ENCODE measurements around the gene FCHSD2.
"Not testable (repeated sequence)": the region's sequence is repeated elsewhere in the genome, so short reads cannot be mapped to it uniquely, and the experiment has no call there.

Gene FCHSD2

DNA sequence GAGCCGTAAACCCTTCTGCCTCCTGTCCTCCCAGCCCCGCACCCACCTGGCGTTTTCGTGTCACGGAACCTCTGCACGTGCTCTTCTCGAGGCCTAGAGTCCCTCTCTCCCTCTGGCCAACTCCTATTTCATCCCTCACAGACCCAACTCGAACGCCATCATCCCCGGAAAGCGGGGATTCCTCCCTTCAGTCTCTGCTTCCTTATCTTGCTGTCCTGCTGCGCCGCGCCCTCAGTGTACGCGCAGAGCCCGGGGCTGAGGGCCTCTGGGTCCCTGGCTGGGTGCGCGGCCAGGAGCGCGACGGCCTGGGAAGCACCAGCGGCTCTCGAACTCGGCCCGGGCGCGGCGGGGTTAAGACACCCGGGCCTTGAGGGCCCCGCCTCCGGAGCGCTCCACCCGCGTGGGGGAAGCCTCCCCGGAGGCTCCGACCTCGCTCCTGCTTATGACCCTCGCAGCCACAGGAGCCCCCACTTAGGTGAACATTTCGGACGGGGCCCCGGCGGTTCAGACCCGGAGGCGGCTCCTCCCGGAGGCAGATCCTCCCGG lies 328.3 kb downstream of the FCHSD2 start:
- no peak for DNase-seq

DNA sequence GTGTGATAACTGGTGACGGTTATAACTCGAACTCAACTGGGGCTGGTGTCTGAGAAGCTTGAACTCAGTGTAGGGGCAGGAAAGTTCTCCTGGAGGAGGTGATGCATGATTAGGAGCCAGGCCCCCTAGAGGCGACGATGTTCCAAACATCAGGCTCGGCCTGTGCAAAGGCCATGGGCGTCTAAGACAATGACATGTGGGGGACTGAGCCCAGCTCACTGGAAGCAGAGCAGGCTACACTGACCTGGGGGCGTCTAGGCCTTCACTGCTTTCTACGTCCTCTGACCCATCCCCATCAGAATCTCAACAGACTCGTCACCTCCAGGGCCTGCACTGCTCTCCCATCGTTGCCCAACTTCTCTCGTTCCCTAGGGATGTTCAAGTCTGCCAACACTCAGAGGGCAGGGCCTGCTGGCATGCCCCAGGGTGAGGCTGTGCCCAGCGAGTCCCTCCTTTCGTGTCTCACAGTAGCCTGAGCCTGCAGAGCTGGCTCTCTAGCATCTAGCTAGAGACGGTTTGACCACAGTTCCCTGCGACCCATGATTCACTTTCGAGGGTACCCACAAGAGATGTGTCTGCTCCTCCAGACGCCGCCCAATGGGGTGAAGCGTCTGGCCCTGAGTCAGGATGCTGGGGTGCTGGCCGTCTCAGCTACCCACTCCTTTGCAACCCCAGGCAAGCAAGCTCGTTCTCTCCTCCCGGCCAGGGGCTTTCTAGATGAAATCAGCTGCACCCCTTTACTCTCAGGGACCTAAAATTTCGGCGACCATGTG lies 329.0 kb downstream of the FCHSD2 start:
- peak; percentile 52 for DNase-seq

DNA sequence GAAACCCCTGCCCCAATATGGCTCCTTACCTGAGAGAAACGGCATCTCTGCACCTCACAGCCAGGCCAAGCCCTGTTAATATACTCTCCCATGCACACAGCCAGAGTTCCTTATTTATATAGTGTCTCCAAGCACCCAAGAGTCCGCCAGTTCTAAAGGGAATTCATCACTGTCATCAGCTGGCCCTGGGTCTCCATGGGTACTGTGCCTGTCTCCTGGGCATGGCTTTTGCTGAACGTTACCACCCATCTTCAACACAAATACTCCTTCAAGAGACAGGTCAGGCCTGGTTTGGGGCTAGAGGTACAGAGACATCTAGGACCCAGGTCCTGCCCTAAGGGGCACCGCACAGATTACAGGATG lies 329.5 kb downstream of the FCHSD2 start:
- no peak for DNase-seq

DNA sequence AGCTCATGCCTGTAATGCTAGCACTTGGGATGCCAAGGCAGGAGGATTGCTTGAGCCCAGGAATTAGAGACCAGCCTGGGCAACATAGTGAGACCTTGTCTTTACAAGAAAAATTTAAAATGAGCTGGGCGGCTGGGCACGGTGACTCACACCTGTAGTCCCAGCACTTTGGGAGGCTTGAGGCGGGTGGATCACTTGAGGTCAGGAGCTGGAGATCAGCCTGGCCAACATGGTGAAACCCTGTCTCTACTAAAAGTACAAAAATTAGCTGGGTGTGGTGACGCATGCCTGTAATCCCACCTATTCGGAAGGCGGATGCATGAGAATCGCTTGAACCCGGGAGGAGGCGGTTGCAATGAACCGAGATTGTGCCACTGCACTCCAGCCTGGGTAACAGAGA lies 330.4 kb downstream of the FCHSD2 start:
- not testable (repeated sequence) for DNase-seq

DNA sequence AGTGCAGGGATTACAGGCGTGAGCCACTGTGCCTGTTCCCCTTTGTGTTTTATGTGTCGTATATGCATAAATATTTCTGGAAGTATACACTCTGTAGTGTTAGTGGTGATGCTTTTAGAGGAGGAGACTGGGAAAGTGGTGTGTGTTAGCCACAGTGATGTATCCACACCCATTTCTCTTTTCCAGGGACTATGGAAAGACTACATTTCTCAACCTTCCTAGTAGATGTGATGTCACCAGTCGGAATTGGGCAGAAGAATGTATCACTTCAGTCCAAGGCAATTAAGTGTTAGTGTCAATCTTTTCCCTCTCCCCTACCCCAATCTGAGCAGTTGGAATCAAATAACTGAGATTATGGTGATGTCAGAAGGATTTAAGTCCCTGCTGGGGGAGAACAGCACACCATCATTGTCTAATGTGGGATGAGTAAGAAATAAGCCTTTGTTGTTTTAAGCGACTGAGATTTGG lies 333.8 kb downstream of the FCHSD2 start:
- no peak for DNase-seq

DNA sequence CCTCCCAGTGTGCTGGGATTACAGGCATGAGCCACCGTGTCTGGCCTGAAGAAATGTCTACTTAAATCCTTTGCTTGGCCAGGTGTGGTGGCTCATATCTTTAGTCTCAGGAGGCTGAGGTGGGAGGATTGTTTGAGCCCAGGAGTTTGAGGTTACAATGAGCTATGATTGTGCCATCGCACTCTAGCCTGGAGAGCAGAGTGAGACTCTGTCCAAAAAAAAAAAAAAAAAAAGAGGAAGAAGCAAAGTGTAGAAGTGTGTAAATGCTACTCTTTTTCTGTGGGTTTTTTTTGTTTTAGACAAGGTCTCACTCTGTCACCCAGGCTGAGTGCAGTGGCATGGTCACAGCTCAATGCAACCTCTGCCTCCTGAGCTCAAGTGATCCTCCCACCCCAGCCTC lies 334.3 kb downstream of the FCHSD2 start:
- no peak for DNase-seq

DNA sequence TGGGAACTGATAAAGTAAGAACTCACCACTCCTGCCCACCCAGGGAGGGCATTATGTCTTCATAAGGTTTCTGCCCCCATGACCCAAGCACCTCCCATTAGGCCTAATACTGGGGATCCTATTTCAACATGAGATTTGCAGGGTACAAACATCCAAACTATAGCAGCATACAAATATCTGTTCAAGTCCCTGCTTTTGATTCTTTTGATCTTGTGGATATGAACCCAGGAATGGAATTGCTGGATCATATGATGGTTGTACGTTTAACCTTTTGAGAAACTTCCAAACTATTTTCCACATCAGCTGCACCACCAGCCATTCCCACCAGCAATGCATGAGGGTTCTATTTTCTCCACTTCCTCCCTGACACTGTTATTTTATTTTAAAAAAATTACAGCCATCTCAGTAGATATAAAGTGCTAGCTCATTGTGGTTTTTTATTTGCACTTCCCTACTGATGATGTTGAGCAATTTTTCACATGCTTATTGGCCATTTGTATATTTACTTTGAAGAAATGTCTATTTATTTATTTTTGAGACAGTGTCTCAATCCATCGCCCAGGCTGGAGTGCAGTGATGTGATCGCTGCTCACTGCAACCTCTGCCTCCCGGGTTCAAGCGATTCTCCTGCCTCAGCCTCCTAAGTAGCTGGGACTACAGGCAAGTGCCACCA lies 335.0 kb downstream of the FCHSD2 start:
- DNase-seq: no peak

DNA sequence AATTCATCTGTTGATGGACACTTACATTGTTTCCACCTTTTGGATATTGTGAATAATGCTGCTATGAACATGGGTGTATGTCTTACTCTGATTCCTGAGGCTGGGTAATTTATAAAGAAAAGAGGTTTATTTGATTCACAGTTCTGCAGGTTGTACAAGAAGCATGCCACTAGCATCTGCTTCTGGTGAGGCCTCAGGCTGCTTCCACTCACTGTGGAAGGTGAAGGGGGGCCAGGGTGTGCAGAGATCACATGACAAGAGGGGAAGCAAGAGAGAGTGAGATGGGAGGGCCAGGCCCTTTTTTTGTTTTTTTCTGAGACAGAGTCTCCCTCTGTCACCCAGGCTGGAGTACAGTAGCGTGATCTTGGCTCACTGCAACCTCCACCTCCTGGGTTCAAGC lies 335.7 kb downstream of the FCHSD2 start:
- DNase-seq: not testable (repeated sequence)

DNA sequence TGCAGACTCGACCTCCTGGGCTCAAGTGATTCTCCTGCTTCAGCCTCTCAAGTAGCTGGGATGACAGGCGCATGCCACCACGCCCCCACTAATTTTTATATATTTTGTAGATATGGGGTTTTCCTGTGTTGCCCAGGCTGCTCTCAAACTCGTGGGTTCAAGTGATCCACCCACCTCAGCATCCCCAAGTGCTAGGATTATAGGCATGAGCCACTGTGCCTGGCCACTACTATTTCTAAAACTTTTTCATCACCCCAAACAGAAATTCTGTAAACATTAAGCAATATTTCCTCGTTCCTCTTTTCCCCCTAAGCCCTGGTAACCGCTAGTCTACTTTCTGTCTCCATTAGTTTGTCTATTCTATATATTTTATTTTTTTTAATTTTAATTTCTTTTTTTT lies 336.9 kb downstream of the FCHSD2 start:
- DNase-seq: no peak

DNA sequence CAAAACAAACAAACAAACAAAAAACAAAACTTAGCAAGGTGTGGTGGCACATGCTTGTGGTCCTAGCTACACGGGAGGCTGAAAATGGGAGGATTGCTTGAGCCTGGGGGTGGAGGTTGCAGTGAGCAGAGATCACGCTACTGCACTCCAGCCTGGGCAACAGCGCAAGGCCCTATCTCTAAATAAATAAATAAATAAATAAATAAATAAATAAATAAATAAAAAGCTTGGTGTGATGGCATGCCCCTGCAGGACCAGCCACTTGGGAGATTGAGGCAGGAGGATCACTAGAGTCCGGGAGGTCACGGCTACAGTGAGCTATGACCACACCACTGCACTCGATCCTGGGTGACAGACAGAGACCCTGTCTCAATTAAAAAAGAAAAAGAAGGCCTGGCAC lies 339.3 kb downstream of the FCHSD2 start:
- DNase-seq: no peak

DNA sequence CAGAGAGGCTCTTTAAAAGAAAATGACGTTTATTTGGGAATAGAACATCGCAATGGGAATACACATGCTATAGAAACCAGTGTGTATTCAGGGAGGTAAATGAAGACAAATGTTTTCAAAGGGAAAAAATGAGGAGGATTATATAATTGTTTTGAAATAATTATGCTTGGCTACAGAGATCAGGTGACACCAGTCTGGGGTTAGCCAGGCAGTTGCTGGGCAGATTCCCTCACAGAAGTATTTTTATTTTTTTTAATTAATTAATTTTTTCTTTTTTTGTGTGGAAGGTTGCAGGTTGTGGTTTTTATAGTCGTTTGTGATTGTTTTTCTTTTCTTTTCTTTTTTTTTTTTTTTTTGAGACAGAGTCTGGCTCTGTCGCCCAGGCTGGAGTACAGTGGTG lies 342.7 kb downstream of the FCHSD2 start:
- no peak for DNase-seq

DNA sequence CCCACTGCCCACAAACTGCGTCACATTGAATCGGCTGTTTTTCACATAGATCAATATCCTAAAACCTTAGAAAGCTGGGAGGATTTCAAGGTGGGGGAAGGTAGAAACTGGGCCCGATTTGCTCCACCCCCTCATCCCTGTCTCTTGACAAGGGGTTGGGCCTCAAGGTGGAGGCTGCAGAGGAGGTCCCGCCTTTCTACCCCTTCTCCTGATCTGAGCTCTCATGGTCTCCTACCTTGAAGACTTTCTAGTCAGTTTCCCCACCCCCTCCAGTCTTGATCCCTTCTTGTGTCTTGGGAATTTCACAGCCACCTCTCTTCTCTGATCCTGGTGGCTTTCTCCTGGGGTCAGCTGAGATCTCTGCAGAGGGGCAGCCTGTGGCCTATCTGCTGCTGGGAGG lies 343.8 kb downstream of the FCHSD2 start:
- DNase-seq: no peak

DNA sequence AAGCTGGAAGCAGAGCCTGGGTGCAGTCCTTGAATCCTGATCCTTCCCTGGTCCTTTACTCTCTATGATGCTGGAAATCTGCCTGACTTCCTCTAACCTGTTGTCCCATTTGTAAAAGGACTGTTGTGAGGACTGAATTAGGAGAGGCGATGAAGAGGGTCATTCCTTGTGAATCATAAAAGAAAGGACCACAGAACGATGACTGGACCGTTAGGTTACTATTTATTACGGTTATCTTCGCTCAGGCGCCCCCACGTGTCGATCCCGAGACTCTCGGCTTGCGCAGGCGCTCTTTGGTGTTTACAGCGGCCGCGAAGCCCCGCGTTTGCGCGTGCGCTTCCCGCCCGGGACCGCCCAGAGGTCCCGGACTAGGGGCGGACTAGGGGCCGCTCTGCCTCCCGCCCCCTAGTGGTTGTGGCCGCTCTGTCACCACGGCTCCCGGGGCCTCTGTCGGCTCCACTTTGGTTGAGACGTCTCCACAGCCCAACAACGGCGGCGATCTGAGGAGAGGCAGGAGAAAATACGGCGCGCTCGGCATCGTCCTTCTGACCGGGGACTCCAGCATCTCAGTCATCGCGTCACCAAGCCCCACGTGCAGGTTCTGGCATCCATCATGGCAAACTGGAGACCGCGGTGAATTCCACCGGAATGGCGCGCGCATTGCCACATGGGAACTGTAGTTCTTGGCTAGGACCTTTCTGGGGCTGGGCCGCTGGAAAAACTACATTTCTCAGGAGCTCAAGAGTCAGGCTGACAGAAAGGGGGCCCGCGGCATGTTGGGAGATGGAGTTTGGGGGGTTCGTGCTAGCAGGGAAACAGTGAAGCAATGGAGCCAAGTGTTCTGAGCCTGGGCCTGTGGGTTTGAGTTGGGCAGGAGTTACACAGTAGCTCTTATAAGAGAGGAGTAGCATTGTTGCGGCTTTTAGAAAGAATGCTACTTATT lies 348.4 kb downstream of the FCHSD2 start, which contains the start of gene STARD10:
TSS of gene STARD10 (minus strand) at position 623 of the 943 bp plus-strand sequence. CDS start 12,866 bp downstream, outside the sequence.
- DNase-seq: peak; percentile 91

DNA sequence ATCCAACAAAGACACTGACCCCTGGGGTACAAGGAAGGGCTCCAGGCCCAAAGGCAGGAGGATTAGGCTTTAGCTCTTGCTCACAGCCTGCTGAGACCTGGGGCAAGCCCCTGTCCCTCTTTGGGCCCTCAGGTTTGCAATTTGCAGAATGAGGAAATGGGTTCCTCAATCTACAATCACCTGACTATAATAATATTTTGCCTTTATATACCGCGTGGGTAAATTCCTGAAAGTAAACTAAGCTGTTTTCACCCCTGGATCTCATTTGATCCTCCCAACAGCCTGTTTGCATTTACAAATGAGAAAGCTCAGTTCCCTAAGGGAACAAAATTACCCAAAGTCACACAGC lies 349.1 kb downstream of the FCHSD2 start:
- DNase-seq: no peak

DNA sequence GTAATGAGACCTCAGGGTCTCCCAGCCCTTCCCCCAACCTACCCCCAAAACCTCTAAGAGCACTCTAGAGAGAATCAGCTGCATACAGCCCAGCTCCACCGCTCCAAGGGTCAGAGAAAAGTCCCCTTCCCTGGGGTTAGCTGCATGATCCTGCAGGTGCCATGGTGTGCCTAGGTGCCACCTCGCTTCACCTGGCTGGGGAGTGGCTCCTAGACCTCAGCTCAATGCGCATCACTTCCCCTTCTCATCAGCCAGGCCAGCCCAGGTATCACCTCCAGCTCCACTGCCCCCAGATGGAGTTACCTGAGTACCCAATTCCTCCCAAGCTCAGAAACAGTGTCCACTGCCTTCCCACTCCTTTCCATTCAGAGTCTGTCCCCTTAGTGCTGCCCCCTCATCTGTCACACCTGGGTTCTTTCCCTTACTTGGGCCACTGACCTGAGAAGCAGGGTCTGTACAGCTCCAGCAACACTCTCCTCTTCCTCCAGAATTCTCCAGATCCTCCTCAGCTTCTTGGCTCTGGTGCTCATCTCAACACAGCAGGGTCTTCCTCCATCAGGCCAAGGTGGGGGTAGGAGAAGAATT lies 349.6 kb downstream of the FCHSD2 start:
- DNase-seq: no peak

DNA sequence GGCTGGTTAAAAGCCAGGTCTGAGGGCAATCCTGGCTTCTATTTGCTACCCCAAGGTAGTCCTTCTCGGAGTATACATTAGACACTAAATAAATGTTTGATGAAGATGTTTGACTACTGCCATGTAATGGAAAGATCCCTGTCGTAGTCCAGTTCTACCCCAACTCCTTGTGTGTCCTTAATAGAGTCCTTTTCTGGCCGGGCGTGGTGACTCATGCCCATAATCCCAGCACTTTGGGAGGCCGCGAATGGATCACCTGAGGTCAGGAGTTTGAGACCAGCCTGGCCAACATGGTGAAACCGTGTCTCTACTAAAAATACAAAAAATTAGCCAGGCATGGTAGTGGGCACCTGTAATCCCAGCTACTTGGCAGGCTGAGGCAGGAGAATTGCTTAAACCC lies 350.9 kb downstream of the FCHSD2 start:
- DNase-seq: not testable (repeated sequence)

DNA sequence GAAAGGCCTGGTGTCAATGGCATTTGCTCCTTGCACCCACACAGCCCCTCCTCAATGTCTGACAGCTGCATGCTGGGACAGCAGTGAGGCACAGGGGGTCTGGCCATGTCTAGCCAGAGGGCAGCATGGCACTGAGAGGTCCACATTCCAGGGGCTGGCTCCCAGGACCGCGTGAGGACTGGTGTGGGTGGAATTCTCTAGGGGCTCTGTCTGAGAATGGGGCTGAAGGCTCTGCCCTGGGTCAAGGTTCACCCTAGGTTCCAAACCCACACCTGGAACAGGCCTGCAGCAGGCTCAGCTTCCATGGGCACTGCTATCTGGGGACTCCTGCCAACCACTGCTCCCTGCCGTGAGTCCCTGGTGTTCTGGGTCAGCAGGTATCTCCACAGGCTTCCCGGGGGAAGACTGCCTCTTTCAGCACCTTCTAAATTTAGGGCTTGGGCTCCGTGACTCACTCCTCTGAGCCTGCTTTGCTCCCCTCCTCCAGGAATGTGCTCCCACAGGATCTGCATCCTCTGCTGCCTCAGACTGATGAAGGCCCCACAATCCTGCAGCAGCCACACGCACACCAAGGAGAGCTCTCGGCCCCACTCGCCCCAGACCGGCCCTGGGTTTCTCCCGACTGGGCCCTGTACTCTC lies 352.5 kb downstream of the FCHSD2 start:
- DNase-seq: no peak

DNA sequence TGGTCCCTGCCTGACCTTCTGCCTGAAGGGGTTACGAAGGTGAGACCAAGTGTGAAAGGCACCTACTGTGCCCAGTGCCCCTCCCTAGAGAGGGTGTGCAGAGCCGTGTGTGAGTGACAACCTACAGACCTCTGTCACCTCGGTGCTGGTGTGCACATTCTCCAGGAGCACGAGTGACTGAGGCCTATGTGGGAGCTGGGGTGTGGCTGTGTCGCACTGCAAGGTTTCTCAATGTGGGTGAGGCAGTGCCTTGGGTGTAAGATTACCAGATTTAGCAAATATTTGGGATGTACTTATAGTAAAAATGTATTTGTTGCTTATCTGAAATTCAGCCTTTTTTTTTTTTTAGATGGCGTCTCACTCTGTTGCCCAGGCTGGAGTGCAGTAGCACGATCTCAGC lies 353.9 kb downstream of the FCHSD2 start:
- no peak for DNase-seq

DNA sequence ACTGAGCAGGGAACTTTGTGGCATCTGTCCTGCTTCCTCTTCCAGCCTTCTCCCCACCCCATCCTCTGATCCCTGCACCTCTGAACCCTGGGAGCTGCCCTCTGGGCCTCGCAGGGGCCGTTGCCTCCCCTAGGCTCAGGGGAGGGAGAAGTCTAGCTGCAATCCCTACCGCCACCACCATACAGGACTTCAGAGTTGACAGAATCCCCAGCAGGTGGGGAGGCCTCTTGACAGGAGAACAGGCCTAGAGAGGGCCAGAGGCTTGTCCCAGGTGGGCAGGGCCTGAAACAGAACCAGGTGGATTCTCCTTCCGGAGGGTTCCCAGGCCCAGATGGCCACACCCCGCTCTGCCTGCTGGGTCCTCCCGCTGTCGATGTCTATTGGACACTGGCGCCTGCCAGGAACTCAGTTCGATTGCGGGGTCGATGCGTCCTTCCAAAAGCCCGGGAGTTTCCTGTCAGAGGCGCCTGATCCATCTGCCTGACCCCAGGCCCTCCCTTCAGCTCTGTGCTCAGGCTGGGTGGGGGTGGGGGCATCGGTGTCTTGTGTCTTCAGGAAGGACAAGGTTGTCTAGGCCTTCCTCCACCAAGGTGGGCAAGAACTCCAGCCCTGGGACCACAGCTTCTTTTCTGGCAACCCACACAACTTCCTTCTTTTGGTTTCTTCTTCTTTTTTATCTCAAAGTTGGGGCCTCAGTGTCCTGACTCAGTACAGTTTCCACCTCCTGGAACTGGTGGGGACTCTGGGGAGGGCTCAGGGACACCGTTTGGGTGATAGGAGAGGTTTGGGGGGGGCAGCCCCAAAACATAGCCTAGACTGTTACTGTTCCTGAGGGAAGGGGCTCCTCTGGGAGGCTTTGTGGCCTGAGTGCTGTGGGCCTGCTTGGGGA lies 354.7 kb downstream of the FCHSD2 start:
- DNase-seq: no peak
